NCI-H2171 (cell line): ENCODE data around the gene MRPS24.
"Not testable (repeated sequence)": the region's sequence is repeated elsewhere in the genome, so short reads cannot be mapped to it uniquely, and the experiment has no call there.

Experiments
- DNase-seq: peaks from one replicate; lab custom pipeline; 2025; lab: John Stamatoyannopoulos, UW

The MRPS24 gene

GRCh38 chr7:43838201-43838658 is 31.1 kb downstream of the MRPS24 start:
- DNase-seq: no peak

- no peak for DNase-seq
Observed at GRCh38 chr7:43834463-43835251, 34.7 kb downstream of the MRPS24 start.

- not testable (repeated sequence) for DNase-seq
Observed at GRCh38 chr7:43830917-43831316, 38.4 kb downstream of the MRPS24 start.

- DNase-seq: no peak
Observed at GRCh38 chr7:43825391-43825808, 43.9 kb downstream of the MRPS24 start.

- no peak for DNase-seq
Observed at GRCh38 chr7:43824963-43825362, 44.4 kb downstream of the MRPS24 start.

- DNase-seq: not testable (repeated sequence)
Observed at GRCh38 chr7:43824513-43824912, 44.8 kb downstream of the MRPS24 start.

GRCh38 chr7:43823941-43824340 is 45.4 kb downstream of the MRPS24 start:
- DNase-seq: no peak

GRCh38 chr7:43823425-43823824 is 45.9 kb downstream of the MRPS24 start:
- DNase-seq: not testable (repeated sequence)
